ENCODE measurements around the gene CPXM1.
"Not testable (repeated sequence)": the region's sequence is repeated elsewhere in the genome, so short reads cannot be mapped to it uniquely, and the experiment has no call there.

CPXM1 gene

GRCh38 chr20:2820896-2821869 lies 20.8 kb upstream of the CPXM1 start:
- no peak for DNase-seq (ENCODE audit: low spot score)

DNA sequence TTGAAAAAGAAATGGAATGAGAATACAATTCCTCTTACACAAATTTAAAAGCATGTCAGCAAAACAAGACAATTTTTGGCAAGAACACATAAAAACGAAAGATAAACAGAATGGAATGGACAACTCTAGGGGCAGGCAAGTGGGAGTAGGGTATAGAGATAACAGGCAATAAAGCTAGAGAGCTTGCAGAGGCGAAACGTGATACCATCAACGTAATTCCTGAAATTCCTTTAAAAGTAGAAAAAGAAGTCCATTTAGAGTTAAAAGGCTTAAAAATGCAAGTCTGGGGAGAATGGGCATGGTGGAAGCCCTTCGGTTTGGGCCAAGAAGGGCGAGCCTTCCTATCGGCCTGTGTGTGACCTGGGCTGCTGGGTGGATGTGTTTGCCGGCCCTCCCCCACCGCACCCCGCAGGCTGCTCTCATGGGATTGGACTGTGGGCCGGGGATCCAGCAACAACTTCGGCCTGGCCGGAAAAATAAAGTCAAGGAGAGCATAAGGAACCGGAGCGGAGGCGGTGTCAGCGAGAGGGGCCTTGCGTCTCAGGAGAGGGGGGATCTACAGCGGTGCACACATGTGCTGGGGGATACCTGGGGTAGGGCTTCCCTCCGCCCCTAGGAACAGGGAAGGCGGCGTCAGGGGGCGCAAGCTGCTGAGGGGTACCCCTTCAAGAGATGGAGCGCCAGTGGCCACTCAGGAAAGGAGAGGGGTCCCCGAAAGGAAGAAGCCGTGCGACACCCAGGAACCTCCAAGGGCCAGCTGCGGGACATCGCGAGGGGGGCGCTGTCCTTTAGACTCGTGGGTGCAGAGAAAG lies 19.9 kb upstream of the CPXM1 start:
- no peak for DNase-seq (ENCODE audit: low spot score)

DNA sequence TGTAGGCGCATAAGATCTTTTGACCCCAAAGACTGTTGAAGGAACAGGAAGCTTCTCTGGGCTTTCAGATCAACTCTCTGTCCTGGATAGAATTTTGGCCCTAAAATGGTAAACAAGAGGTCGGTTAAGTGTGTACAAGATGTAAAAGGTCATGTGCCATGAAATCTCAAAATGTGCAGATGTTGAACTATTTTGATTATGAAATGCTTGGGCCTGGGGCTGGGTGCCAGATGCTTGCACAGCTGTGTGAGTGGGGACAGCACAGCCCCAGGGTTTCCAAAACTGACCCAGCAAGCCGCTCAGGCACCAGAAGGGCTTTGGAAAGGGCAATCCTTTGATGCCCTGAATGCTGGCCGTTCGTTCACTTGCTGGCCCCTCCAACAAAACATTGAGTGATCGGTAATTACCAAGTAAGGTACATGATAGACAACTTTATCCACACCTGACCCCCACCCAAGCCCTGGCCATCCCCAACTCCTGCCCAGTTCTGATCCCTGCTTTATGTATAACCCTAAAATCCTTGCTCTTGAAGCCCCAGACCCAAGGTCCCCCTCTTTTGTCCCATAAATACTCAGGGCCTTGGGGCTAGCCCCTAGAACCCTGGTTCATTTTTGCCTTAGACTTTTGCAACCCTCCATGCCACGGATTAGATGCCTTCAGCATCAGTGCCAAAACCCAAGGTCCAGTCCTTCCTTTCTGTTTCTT lies 17.6 kb upstream of the CPXM1 start:
- DNase-seq (ENCODE audit: low spot score) = no peak

DNA sequence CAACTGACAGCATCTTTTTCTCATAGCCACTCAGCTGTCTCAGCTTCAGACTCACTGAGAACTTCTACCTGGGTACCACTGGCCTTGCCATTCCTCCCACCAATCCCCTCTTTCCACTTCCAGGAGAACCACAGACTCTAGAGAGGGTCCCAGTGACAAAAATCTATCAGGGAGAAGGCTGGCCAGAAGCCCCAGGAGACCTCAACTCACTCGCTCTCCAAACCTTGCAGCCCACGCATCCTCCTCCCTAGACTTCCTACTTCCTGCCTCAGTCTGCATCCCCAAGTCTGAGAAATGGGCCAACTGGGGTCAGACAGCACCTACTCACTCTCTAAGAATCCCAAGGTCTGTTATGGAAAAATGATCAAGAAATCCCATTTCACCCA lies 16.9 kb upstream of the CPXM1 start:
- DNase-seq (ENCODE audit: low spot score) = no peak

- no peak for DNase-seq (ENCODE audit: low spot score)
Measured at GRCh38 chr20:2816583-2817340, 16.3 kb upstream of the CPXM1 start.

- DNase-seq (ENCODE audit: low spot score) = no peak
Measured at GRCh38 chr20:2816030-2816582, 15.7 kb upstream of the CPXM1 start, which contains the start of gene TMEM239. TSS of gene TMEM239 (plus strand) at chr20:2816364. CDS start at chr20:2816555, 191 bp downstream.

- no peak for DNase-seq (ENCODE audit: low spot score)
Measured at GRCh38 chr20:2815242-2815900, 14.9 kb upstream of the CPXM1 start.

- no peak for DNase-seq (ENCODE audit: low spot score)
Measured at GRCh38 chr20:2814587-2815051, 14.2 kb upstream of the CPXM1 start, which contains the start of gene C20orf141. TSS of gene C20orf141 (plus strand) at chr20:2814987. CDS start at chr20:2815185, 198 bp downstream.

GRCh38 chr20:2814076-2814475 lies 13.6 kb upstream of the CPXM1 start:
- DNase-seq (ENCODE audit: low spot score) = no peak

GRCh38 chr20:2812189-2812588 lies 11.8 kb upstream of the CPXM1 start:
- DNase-seq (ENCODE audit: low spot score) = no peak

- no peak for DNase-seq (ENCODE audit: low spot score)
Measured at GRCh38 chr20:2809690-2810089, 9.3 kb upstream of the CPXM1 start.

GRCh38 chr20:2807929-2808328 lies 7.5 kb upstream of the CPXM1 start:
- not testable (repeated sequence) for DNase-seq (ENCODE audit: low spot score)

- DNase-seq (ENCODE audit: low spot score) = no peak
Measured at GRCh38 chr20:2807019-2807418, 6.6 kb upstream of the CPXM1 start.

GRCh38 chr20:2806351-2806701 lies 5.9 kb upstream of the CPXM1 start:
- DNase-seq (ENCODE audit: low spot score) = no peak

- no peak for DNase-seq (ENCODE audit: low spot score)
Measured at GRCh38 chr20:2805689-2806350, 5.4 kb upstream of the CPXM1 start.

GRCh38 chr20:2804852-2805688 lies 4.6 kb upstream of the CPXM1 start:
- no peak for DNase-seq (ENCODE audit: low spot score)

- no peak for DNase-seq (ENCODE audit: low spot score)
Measured at GRCh38 chr20:2804041-2804828, 3.8 kb upstream of the CPXM1 start.

DNA sequence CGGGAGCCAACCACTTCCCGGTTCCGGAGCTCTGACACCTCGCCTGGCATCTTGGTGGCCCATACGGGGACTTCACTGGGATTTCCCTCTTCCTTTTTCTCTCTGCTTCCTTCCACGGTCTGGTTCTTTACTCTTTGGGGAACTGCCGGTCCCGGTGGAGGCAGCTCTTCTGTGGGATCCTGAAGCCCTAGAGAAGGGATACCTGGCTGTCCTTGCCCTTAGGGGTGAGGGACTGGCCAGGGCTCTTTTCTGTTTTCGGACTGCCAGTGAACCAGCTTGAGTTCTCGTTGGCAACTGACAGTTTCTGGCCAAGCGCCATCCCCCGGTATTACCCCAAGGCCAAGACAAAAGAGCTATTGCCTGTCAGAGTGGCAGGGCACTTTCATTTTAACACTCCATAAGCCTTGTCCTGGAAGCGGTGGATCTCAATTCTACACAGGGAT lies 880 bp upstream of the CPXM1 start:
- no peak for DNase-seq (ENCODE audit: low spot score)

Data from germinal center (tissue), 1 donor.